ENCODE data around the gene ABR. TPM values are rescaled to one million over a fixed set of nuclear protein-coding genes. Genes with fewer than 3 reads are reported as not detected.

ABR gene
- polyA plus RNA-seq, 3 donors = 19.8 to 160 (median 26.0) TPM

DNA sequence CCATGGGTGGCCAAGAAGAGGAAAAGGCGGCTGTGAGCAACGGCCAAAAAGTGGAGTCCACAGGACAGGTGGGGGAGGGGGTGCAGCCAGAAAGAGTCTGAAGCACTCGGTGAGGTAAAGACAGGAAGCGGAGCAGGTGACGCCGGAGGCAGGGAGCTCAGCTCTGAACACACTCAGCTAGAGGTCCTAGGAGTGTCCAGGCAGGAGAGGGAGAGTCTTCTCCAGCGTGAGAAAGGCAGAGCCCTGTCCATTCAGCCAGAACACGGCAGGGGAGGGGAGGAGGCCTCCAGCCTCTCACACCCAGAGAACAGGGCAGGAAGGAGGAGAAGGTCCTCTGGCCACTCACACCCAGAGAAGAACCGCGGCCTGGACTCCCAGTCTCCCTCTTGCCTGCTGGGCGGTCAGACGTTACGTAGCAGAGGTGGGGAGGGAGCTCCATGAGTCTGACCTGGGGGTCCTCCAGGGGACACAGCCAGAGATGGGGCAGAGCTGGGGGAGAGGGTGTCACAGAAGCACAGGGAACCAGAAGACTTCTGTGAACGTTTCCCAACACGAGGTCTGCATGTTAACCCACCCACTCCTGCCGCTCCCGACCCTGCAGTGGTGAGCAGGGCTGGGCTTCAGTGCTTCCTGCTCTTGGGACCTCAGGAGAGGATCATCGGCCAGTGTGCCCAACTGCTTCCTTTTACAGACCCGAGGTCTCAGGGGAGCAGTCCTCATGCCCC lies 89.2 kb downstream of the ABR start:
- peaks cover 29 to 47% of the 10 kb centered on the region in 2 donors for H3K4me1 ChIP-seq (ENCODE audit: control insufficient read depth in 1 of 2, insufficient read depth in 2 of 2, low read length in 2 of 2)
- Mint-ChIP-seq H3K4me3 (no peak overlapping the region), H3K4me1 (peaks cover 47% of the 10 kb centered on the region), H3K27ac (peak overlapping the region in 6 of 7 donors; percentile 48 to 94 (median 79)), H3K9me3 (no peaks in the 10 kb centered on the region), H3K36me3 (peaks cover 43 to 78% of the 10 kb centered on the region in 2 donors), H3K27me3 (ENCODE audit: low read depth in 3 of 3) (peaks cover 0 to 4% (median 2%) of the 10 kb centered on the region in 3 donors)
- TF ChIP-seq, protein P1, sequence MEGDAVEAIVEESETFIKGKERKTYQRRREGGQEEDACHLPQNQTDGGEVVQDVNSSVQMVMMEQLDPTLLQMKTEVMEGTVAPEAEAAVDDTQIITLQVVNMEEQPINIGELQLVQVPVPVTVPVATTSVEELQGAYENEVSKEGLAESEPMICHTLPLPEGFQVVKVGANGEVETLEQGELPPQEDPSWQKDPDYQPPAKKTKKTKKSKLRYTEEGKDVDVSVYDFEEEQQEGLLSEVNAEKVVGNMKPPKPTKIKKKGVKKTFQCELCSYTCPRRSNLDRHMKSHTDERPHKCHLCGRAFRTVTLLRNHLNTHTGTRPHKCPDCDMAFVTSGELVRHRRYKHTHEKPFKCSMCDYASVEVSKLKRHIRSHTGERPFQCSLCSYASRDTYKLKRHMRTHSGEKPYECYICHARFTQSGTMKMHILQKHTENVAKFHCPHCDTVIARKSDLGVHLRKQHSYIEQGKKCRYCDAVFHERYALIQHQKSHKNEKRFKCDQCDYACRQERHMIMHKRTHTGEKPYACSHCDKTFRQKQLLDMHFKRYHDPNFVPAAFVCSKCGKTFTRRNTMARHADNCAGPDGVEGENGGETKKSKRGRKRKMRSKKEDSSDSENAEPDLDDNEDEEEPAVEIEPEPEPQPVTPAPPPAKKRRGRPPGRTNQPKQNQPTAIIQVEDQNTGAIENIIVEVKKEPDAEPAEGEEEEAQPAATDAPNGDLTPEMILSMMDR (IDR thresholded peaks at IDR 0.05) = no peak
- 54% methylated on average over 12 of the region's 19 CpGs for WGBS (ENCODE audit: insufficient coverage)
- H2AFZ ChIP-seq (ENCODE audit: insufficient read depth, low read depth, low read length, poor library complexity, severe bottlenecking) = no peak overlapping the region
- H3K9me3 ChIP-seq (replicated peaks in 1 of 2; ENCODE audit: control insufficient read depth in 1 of 2, insufficient read depth in 1 of 2, low read length in 2 of 2) = no peaks in the 10 kb centered on the region
- peaks cover 52% of the 10 kb centered on the region for H3K79me2 ChIP-seq (ENCODE audit: insufficient read depth, low read length)
- H3K27me3 ChIP-seq (ENCODE audit: control insufficient read depth in 2 of 2, insufficient read depth in 2 of 2, low read length in 2 of 2) = no peaks in the 10 kb centered on the region
- H3K4me2 ChIP-seq (replicated peaks; ENCODE audit: extremely low read depth, low read length, poor library complexity, severe bottlenecking) = no peak overlapping the region
- peak overlapping the region; percentile 37 to 72 for H3K27ac ChIP-seq (ENCODE audit: low read depth in 1 of 2, low read length in 2 of 2)
- intact Hi-C loops (cut with micrococcal nuclease) = no loop called here
- H4K20me1 ChIP-seq (ENCODE audit: insufficient read depth, low read length) = peaks cover 53% of the 10 kb centered on the region
- peak overlapping the region; percentile 17 for H3K9ac ChIP-seq (ENCODE audit: insufficient read depth, low read length, poor library complexity, severe bottlenecking)
- H3K4me3 ChIP-seq (replicated peaks in 1 of 3; ENCODE audit: low read depth in 2 of 3, low read length in 3 of 3) = no peak overlapping the region
- no peak for DNase-seq
- H3K36me3 ChIP-seq (replicated peaks in 1 of 2; ENCODE audit: control insufficient read depth in 1 of 2, insufficient read depth in 2 of 2, low read length in 2 of 2) = peaks cover 31 to 64% of the 10 kb centered on the region in 2 donors

DNA sequence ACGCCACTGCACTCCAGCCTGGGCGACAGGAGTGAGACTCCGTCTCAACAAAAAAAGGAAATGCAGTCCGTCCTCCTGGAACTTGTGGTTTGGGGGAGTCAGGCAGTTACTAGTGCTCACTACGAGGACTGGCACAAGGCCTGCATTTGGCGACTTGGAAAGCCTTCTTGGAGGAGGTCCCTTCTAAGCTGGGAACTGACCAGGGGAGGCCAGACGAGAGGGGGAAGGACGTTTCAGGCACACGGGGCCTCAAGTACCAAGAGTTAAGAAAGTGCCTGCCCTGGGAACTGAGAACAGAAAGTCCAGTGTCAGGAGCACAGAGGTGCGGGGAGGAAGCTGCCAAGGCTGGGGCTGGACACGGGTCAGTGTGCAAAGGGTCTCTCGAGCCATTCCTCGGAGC lies 89.9 kb downstream of the ABR start:
- Mint-ChIP-seq H3K27me3 (ENCODE audit: low read depth in 3 of 3) (peaks cover 0 to 4% (median 2%) of the 10 kb centered on the region in 3 donors), H3K9me3 (no peaks in the 10 kb centered on the region), H3K36me3 (peaks cover 47 to 84% of the 10 kb centered on the region in 2 donors), H3K4me3 (peak overlapping the region; percentile 31 to 46), H3K27ac (peak overlapping the region; percentile 70 to 94 (median 83)), H3K4me1 (peaks cover 40% of the 10 kb centered on the region)
- Histone ChIP-seq H2AFZ (ENCODE audit: insufficient read depth, low read depth, low read length, poor library complexity, severe bottlenecking) (no peak overlapping the region), H3K9me3 (replicated peaks in 1 of 2; ENCODE audit: control insufficient read depth in 1 of 2, insufficient read depth in 1 of 2, low read length in 2 of 2) (no peaks in the 10 kb centered on the region), H3K4me1 (ENCODE audit: control insufficient read depth in 1 of 2, insufficient read depth in 2 of 2, low read length in 2 of 2) (peaks cover 22 to 40% of the 10 kb centered on the region in 2 donors), H3K79me2 (ENCODE audit: insufficient read depth, low read length) (peaks cover 52% of the 10 kb centered on the region), H3K4me2 (replicated peaks; ENCODE audit: extremely low read depth, low read length, poor library complexity, severe bottlenecking) (no peak overlapping the region), H3K4me3 (replicated peaks in 1 of 3; ENCODE audit: low read depth in 2 of 3, low read length in 3 of 3) (no peak overlapping the region), H3K9ac (ENCODE audit: insufficient read depth, low read length, poor library complexity, severe bottlenecking) (peak overlapping the region; percentile 17), H4K20me1 (ENCODE audit: insufficient read depth, low read length) (peaks cover 60% of the 10 kb centered on the region), H3K27me3 (ENCODE audit: control insufficient read depth in 2 of 2, insufficient read depth in 2 of 2, low read length in 2 of 2) (no peaks in the 10 kb centered on the region), H3K36me3 (replicated peaks in 1 of 2; ENCODE audit: control insufficient read depth in 1 of 2, insufficient read depth in 2 of 2, low read length in 2 of 2) (peaks cover 31 to 69% of the 10 kb centered on the region in 2 donors), H3K27ac (ENCODE audit: low read depth in 1 of 2, low read length in 2 of 2) (peak overlapping the region; percentile 37 to 72)
- intact Hi-C loops (cut with micrococcal nuclease) = no loop called here
- DNase-seq = no peak
- TF ChIP-seq, protein P1 (IDR thresholded peaks at IDR 0.05) = no peak
- WGBS (ENCODE audit: insufficient coverage) = 10% methylated on average over 8 of the region's 13 CpGs
